GM12878 (cell line): ENCODE results near the gene PPP2R5C.

Source experiments
- CHD2 ChIP-seq: IDR thresholded peaks from 2 replicates; pipeline ENCODE4 v1.6.1; 2011; ENCODE audit warnings: low read depth, low read length, improper control_type of control experiment, borderline replicate concordance
- CTCF ChIP-seq, 3 experiments: IDR thresholded peaks in 2 of 3; conservative IDR thresholded peaks in 1 of 3; 2 replicates each; pipeline ENCODE4 v1.5.1; 2011; ENCODE audit warnings: low read depth in 3 of 3, low read length in 3 of 3, mild to moderate bottlenecking in 3 of 3, control low read depth in 2 of 3, moderate library complexity in 2 of 3, inconsistent platforms in 1 of 3, mixed read lengths in 1 of 3; ENCODE audit not compliant: control insufficient read depth in 2 of 3, insufficient read depth in 1 of 3; ENCODE audit errors: extremely low read depth in 1 of 3
- EGR1 ChIP-seq, 2 experiments: IDR thresholded peaks; 1 replicate in 1 of 2; 2 replicates in 1 of 2; pipeline ENCODE4 v1.6.1; 2011 to 2012; ENCODE audit warnings: low read depth in 2 of 2, low read length in 2 of 2, borderline replicate concordance in 1 of 2, mild to moderate bottlenecking in 1 of 2, moderate library complexity in 1 of 2
- EP300 ChIP-seq, 2 experiments: fragments of 150-350 bp in 1 of 2; IDR thresholded peaks; 2 replicates each; pipeline ENCODE4 v1.6.1; 2011 to 2012; ENCODE audit warnings: low read depth in 2 of 2, low read length in 2 of 2, borderline replicate concordance in 1 of 2, improper control_type of control experiment in 1 of 2, inconsistent platforms in 1 of 2; ENCODE audit not compliant: control insufficient read depth in 1 of 2
- EZH2 ChIP-seq: IDR thresholded peaks from 2 replicates; pipeline ENCODE4 v1.6.1; 2012; ENCODE audit warnings: low read depth, mild to moderate bottlenecking, control low read depth, inconsistent platforms, low read length, borderline replicate concordance; ENCODE audit not compliant: control insufficient read depth
- FOXK2 ChIP-seq: fragments of 450-650 bp; IDR thresholded peaks from 2 replicates; pipeline ENCODE4 v1.6.1; 2017; ENCODE audit warnings: mild to moderate bottlenecking, moderate library complexity
- JUND ChIP-seq: IDR thresholded peaks from 2 replicates; pipeline ENCODE4 v1.6.1; 2012; ENCODE audit warnings: low read depth, mild to moderate bottlenecking, low read length, improper control_type of control experiment, moderate library complexity
- NR2C1 ChIP-seq: fragments of 450-650 bp; IDR thresholded peaks from 2 replicates; pipeline ENCODE4 v1.6.1; 2017; ENCODE audit warnings: antibody characterized with exemption, mild to moderate bottlenecking, moderate library complexity
- YY1 ChIP-seq: IDR thresholded peaks from 2 replicates; pipeline ENCODE4 v1.6.1; 2011; ENCODE audit warnings: low read depth, mild to moderate bottlenecking, low read length

- no peak for TF ChIP-seq CTCF (IDR thresholded peaks at IDR 0.05 in 2 of 3, conservative IDR thresholded peaks at IDR 0.05 in 1 of 3; ENCODE audit: control insufficient read depth in 2 of 3, extremely low read depth in 1 of 3, insufficient read depth in 1 of 3, low read depth in 3 of 3, low read length in 3 of 3)
- TF ChIP-seq FOXK2, result no peak
- TF ChIP-seq JUND, result no peak
- TF ChIP-seq YY1, result no peak
- no peak for TF ChIP-seq NR2C1
- TF ChIP-seq EP300 (IDR thresholded peaks at IDR 0.05; ENCODE audit: borderline replicate concordance in 1 of 2, control insufficient read depth in 1 of 2, low read depth in 2 of 2, low read length in 2 of 2), result no peak
- TF ChIP-seq CHD2, result no peak
- no peak for TF ChIP-seq EGR1 (IDR thresholded peaks at IDR 0.05; ENCODE audit: borderline replicate concordance in 1 of 2, low read depth in 2 of 2, low read length in 2 of 2)
- TF ChIP-seq EZH2, result no peak
Observed at GRCh38 chr14:101739446-101740141, 21.9 kb upstream of the PPP2R5C start.
